Activated T-cell treated with anti-CD3 and anti-CD28 coated beads, Interleukin-2, amount 50 U/mL, for 24 hours (primary cell): ENCODE results near the gene ADGRD1.

ENCODE experiments used
- DNase-seq: peaks from one replicate; pipeline ENCODE4 v3.0.0-alpha.2; 2020
- H3K27ac Mint-ChIP-seq: 2 replicates; pipeline ENCODE4 v1.8.0; 2020; ENCODE audit warnings: mild to moderate bottlenecking, mixed read lengths
- H3K27me3 Mint-ChIP-seq: 2 replicates; pipeline ENCODE4 v1.8.0; 2020; ENCODE audit warnings: mixed read lengths
- H3K36me3 Mint-ChIP-seq: 2 replicates; pipeline ENCODE4 v1.8.0; 2020; ENCODE audit warnings: low read depth, mixed read lengths
- H3K4me1 Mint-ChIP-seq: 2 replicates; pipeline ENCODE4 v1.8.0; 2020; ENCODE audit warnings: low read depth, mixed read lengths
- H3K4me3 Mint-ChIP-seq: 2 replicates; pipeline ENCODE4 v1.8.0; 2020; ENCODE audit warnings: mild to moderate bottlenecking, moderate library complexity, mixed read lengths
- H3K9me3 Mint-ChIP-seq: 2 replicates; pipeline ENCODE4 v1.8.0; 2020; ENCODE audit warnings: mixed read lengths

ADGRD1 gene

DNA sequence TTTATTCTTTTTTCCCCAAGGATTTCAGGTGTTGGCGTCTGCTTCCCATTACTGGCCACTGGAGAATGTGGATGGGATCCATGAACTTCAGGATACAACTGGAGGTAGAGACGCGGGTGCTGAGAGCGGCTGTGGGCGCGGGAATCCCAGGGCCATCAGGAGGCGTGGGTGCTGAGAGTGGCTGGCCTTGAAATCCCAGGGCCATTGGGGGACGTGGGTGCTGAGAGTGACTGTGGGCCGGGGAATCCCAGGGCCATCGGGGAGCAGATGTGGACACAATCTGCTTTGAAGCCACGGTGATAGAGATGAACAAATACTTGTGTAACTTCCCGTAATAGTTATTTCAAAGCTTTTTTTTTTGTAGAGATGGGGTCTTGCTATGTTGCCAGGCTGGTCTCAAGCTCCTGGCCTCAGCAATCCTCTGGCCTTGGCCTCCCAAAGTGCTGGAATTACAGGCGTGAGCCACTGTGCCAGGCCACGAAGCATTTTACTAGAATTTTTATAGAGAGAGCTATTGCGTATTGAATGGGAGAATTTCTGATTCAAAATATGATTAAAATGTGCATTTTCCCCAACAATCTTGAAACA lies 12.8 kb downstream of the ADGRD1 start:
- no peak overlapping the region for H3K27ac Mint-ChIP-seq
- no peak overlapping the region for H3K4me3 Mint-ChIP-seq
- no peaks in the 10 kb centered on the region for H3K9me3 Mint-ChIP-seq
- no peaks in the 10 kb centered on the region for H3K36me3 Mint-ChIP-seq
- DNase-seq = no peak
- H3K27me3 Mint-ChIP-seq = peaks cover 8% of the 10 kb centered on the region
- no peaks in the 10 kb centered on the region for H3K4me1 Mint-ChIP-seq

DNA sequence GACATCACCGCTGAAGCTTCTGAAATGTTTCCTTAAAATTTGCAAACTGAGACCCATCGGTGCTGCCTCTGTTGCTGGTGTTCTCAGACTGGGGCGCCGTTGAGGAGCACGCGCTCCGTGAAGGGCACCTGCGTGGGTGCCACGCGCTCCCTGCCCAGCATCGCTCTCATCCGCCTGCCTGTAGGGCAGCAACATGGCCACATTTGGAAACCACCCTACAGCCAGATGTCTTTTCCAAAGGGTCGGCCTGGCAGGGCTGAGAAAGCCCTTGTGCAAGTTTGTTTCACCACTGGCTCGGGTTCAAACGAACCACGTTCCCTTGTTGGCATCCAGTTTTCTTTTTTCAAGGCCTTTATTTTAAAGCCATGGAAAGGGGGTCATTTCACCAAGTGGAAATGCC lies 13.9 kb downstream of the ADGRD1 start:
- no peaks in the 10 kb centered on the region for H3K4me1 Mint-ChIP-seq

DNA sequence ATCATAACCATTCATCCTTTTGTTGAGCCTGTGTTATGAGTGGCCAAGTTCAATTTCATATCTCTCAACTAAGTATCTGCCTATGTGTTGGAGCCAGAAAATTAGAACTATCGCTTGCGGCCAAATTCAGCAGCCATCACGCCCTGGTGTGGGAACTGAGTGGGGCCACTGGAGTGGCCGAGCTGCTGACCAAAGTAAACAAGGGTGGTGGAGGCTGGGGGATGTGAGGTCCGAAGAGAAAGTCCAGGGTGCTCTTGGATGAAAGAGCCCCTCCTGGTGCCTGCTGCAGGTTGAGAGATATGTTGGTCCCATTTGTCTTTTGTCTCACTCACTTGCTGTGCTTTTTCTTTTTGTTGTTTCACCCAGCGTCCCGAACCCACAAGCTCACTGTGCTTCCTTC lies 14.9 kb downstream of the ADGRD1 start:
- H3K27ac Mint-ChIP-seq = no peak overlapping the region
- peaks cover 8% of the 10 kb centered on the region for H3K27me3 Mint-ChIP-seq
- no peaks in the 10 kb centered on the region for H3K4me1 Mint-ChIP-seq
- no peak for DNase-seq
- H3K36me3 Mint-ChIP-seq = no peaks in the 10 kb centered on the region
- no peaks in the 10 kb centered on the region for H3K9me3 Mint-ChIP-seq
- H3K4me3 Mint-ChIP-seq = no peak overlapping the region

More for the DNA sequence above, 13.9 kb downstream of the ADGRD1 start:
- no peaks in the 10 kb centered on the region for H3K36me3 Mint-ChIP-seq
- H3K27me3 Mint-ChIP-seq = peaks cover 8% of the 10 kb centered on the region
- H3K4me3 Mint-ChIP-seq = no peak overlapping the region
- no peaks in the 10 kb centered on the region for H3K9me3 Mint-ChIP-seq
- no peak overlapping the region for H3K27ac Mint-ChIP-seq
- no peak for DNase-seq

DNA sequence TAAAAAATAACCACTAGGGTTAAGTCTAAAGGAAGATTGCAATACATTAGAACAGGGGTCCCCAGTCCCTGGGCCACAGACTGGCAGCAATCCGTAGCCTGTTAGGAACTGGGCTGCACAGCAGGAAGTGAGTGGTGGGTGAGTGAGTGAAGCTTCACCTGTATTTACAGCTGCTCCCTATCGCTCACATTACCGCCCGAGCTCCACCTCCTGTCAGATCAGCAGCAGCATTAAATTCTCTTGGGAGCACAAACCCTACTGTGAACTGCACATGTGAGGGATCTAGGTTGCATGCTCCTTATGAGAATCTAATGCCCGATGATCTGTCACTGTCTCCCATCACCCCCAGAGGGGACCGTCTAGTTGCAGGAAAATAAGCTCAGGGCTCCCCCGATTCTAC lies 15.5 kb downstream of the ADGRD1 start:
- Mint-ChIP-seq H3K36me3 (no peaks in the 10 kb centered on the region), H3K27me3 (peaks cover 8% of the 10 kb centered on the region), H3K9me3 (no peaks in the 10 kb centered on the region), H3K4me3 (no peak overlapping the region), H3K4me1 (no peaks in the 10 kb centered on the region), H3K27ac (no peak overlapping the region)
- no peak for DNase-seq

DNA sequence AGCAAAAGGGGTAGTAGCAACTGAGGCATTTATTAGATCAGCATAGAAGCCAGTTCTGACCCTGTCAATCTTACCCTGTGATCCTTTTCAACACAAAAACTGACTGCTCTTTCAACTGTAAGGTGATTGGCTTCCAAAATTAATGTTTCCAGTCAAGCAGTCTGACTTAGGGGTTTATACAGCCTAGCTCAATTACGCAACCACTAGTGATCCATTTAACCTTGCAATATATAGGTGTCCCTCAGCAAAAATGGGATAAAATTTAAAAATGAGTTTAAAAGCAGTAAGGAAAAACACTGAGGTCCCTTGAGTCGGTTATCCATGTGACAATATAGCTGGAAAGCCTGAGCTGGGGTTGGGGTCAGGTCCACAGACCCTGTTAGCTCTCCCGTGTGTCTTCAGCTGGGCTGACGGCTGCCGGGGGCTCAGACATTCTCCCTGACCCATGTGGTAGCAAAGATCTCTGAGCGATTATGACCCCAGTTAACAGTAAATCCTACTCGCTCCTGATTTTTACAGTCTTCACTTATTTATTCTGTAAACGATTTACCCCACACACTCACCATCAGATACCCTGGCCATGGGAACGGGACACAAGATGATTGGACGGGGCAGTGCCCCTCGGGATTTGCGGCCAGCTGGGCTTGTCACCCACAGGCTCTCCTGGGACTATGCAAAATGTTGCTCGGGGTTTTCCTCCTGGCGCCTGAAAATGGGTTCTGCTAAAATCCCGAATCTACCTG lies 16.6 kb downstream of the ADGRD1 start:
- Mint-ChIP-seq H3K36me3 (no peaks in the 10 kb centered on the region), H3K4me3 (no peak overlapping the region), H3K27me3 (peaks cover 8% of the 10 kb centered on the region), H3K27ac (no peak overlapping the region), H3K4me1 (no peaks in the 10 kb centered on the region), H3K9me3 (no peaks in the 10 kb centered on the region)
- no peak for DNase-seq

DNA sequence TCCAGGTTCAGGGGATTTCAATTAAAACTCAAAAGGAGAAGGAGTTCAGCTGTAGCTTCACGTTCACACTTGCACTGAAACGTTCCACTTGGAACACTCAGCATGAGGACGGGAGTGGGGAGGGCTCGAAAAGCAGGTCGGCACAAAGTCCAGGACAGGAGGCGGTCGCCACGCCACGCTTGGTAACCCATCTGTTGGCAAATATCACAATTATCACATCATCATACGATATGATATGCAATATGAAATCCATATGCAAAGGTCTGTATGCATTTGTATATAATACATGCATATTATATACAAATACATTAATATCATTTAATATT lies 17.2 kb downstream of the ADGRD1 start:
- H3K4me1 Mint-ChIP-seq = no peaks in the 10 kb centered on the region
- H3K9me3 Mint-ChIP-seq = no peaks in the 10 kb centered on the region
- no peak for DNase-seq
- no peaks in the 10 kb centered on the region for H3K36me3 Mint-ChIP-seq
- peaks cover 8% of the 10 kb centered on the region for H3K27me3 Mint-ChIP-seq
- no peak overlapping the region for H3K27ac Mint-ChIP-seq
- no peak overlapping the region for H3K4me3 Mint-ChIP-seq

DNA sequence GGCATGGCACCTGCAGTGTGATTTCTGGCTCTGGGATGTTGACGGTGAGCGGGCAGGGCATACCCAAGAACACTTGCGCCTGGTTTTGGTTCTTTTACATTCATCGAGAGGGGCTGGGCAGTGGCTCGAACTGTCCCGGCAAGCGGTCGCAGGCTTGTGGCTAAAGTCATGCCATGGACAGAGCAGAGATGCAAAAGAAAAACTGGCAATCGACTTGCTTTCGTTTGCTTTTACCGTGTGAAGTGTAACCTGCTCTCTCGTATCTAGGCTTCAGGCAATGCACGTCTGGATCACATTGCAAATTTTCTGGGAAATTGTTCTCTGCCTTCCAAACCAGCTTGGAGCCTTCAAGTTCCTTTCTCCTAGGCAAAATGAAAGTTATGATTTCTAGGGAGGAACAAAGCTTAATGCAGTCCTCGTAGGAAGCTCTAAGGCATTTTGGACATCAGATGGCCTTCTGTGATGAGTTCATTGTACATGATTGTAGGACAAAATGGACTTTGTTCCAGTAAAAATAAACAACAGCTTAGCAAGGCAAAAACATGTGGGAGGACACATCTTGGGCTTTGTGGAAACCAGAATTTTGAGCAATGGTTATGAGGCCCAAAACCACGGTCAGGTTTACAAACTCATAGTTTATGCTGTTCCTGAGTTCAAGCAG lies 18.3 kb downstream of the ADGRD1 start:
- H3K27me3 Mint-ChIP-seq = peaks cover 8% of the 10 kb centered on the region
- H3K9me3 Mint-ChIP-seq = no peaks in the 10 kb centered on the region
- no peaks in the 10 kb centered on the region for H3K4me1 Mint-ChIP-seq
- no peaks in the 10 kb centered on the region for H3K36me3 Mint-ChIP-seq
- DNase-seq = no peak
- no peak overlapping the region for H3K4me3 Mint-ChIP-seq
- H3K27ac Mint-ChIP-seq = no peak overlapping the region

DNA sequence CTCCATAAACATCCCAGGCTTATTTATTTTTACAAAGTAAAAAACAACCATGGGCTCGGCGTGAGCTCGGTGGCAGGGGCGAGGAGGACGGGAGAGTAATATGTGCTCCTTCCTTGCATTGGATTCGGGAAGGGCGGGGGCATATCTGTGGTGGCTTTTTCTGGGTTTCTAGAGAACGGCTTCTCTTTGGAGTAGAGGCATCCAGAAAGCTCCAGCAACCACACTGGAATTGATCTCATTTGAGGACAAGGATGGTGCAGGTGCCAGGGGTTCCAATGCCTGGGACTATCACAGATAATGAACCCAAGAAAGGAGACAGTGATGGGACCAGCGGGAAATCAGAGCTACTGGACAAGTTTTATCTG lies 18.9 kb downstream of the ADGRD1 start:
- Mint-ChIP-seq H3K4me1 (no peaks in the 10 kb centered on the region), H3K36me3 (no peaks in the 10 kb centered on the region), H3K27me3 (peaks cover 8% of the 10 kb centered on the region), H3K4me3 (no peak overlapping the region), H3K27ac (no peak overlapping the region), H3K9me3 (no peaks in the 10 kb centered on the region)
- no peak for DNase-seq

DNA sequence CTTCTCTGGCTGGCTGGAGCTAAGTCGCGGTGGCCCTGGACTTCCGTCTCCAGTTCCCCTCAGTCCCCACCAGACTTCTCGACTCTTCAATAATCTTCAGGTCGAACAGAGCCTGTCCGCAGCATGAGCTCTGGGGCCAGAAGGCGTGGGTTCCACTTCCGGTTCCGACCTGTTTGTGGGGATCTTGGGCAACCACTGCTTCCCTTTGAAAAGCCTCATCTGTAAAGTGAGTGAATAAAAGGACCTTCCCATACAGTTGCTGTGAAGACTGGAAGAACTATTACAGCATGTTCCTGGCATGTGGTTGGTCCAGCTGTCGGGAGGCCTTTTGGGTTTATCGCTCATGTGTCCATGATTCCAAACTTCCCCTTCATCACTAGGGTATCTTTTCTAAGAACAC lies 19.4 kb downstream of the ADGRD1 start:
- Mint-ChIP-seq H3K27me3 (peaks cover 8% of the 10 kb centered on the region), H3K4me1 (no peaks in the 10 kb centered on the region), H3K9me3 (no peaks in the 10 kb centered on the region), H3K36me3 (no peaks in the 10 kb centered on the region), H3K4me3 (no peak overlapping the region), H3K27ac (no peak overlapping the region)
- no peak for DNase-seq

DNA sequence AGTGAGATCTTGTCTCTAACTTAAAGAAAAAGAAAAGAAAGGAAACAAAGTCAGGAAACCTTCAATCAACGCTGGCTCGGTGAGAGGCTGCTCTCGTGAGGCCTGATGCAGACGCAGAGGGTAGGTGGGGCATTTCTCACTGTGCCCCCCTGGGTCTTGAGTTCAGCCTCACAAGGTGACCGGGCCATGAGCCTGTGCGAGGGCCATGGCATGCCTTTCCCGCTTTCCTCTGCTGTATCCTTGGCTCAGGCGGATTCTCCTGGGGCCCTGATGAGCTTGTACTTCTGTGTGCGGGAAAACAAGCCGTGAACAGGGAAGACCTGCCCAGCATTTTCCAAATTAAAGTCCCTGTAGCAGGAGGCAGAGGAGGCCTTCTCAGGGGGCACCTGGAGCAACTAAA lies 20.2 kb downstream of the ADGRD1 start:
- Mint-ChIP-seq H3K36me3 (no peaks in the 10 kb centered on the region), H3K27ac (no peak overlapping the region), H3K27me3 (peaks cover 6% of the 10 kb centered on the region), H3K4me3 (no peak overlapping the region), H3K9me3 (no peaks in the 10 kb centered on the region), H3K4me1 (no peaks in the 10 kb centered on the region)
- no peak for DNase-seq

DNA sequence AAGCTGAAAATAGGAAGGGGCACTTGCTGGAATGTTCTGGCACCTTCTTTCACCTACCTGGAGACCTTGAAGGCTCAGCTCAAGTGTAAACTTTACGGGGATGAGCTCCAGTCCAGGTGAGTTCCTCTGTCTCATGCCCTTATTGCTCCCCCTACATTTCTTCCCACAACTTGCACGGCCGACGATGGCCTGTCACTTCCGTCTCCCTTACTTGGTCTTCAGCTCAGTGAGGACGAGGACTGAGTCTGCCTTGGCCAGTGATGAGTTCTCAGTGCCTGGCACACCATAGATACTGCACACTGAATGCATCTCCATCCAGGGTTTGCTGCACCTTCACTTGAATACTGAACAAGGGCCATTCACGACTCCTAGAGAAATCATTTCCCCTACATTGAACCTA lies 21.4 kb downstream of the ADGRD1 start:
- H3K4me3 Mint-ChIP-seq = no peak overlapping the region
- DNase-seq = no peak
- no peaks in the 10 kb centered on the region for H3K36me3 Mint-ChIP-seq
- H3K27me3 Mint-ChIP-seq = peaks cover 5% of the 10 kb centered on the region
- no peaks in the 10 kb centered on the region for H3K4me1 Mint-ChIP-seq
- H3K27ac Mint-ChIP-seq = no peak overlapping the region
- H3K9me3 Mint-ChIP-seq = no peaks in the 10 kb centered on the region

DNA sequence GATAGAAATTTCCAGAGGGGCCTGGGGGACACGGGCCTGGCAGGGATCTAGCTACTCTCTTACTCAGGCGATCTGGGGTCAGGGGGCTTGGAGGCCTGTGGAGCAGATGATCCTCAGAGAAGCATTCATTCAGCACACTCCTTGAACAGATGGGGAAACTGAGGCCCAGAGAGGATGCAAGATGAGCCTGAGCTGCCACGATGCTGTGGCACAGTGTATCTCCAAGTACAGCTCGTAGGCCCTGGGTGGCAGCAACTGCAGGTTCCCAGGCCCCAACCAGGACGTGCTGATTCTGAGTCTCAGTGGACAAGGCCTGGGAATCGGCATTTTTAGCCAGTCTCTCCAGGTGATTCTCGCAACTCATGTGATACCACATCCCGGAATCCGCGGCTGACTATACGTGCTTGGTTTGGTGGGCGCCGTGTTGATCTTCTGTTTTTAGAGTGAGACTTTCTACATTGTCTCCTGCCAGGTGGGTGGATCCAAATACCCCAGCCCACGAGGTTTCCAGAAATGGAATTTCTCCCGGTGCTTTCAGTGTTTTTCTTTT lies 22.5 kb downstream of the ADGRD1 start:
- DNase-seq = no peak
- no peaks in the 10 kb centered on the region for H3K9me3 Mint-ChIP-seq
- H3K27ac Mint-ChIP-seq = no peak overlapping the region
- peaks cover 6% of the 10 kb centered on the region for H3K27me3 Mint-ChIP-seq
- no peaks in the 10 kb centered on the region for H3K36me3 Mint-ChIP-seq
- no peaks in the 10 kb centered on the region for H3K4me1 Mint-ChIP-seq
- no peak overlapping the region for H3K4me3 Mint-ChIP-seq

DNA sequence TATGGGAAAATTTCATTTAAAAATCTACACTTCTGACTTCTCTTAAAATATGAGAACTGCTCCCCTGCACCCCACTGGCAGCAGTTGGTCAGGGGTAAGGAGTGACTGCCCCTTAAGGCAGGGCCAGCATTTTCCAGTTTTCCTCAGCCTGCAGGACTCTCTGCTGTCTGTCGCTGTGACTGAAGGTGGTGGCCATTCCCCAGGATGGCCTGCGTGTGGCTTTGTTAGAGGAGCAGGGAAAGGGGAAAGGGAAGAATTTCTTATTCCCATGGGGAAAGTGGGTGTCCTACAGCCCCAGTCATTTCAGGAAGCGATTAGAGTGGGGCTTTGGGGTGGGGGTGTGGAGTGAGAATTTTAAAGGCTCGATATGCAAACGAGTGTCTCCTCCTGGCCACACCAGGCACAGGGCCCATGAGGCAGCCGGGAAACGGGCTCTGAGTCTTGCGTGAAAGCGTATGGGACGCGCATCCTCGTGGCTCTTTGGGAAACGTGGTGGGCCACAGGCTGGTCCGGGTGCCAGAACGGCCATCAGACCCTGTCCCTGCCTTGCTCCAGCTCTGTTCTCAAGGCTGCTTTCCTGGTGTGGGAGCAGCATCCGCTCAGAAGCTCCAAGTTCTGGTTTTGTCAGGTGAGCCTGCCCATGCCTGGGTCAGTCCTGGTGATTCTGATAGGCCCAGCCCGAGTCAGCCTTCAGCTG lies 23.5 kb downstream of the ADGRD1 start:
- H3K27ac Mint-ChIP-seq = no peak overlapping the region

DNA sequence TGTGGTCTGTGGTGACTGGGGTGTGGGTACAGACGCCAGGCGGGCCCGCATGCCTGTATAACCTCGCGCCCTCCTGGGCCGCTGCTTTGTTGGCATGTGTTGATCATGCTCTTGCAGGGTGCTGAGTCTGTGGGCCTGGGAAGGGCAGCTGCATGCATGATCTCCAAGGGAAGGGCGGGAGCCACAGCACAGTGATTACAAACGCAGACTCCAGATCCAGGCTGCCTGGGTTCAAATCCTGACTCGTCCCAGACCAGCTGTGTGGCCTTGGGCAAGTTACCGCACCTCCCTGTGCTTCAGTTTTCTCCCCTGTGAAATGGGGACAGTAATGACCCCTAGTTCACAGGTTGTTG lies 24.0 kb downstream of the ADGRD1 start:
- no peaks in the 10 kb centered on the region for H3K4me1 Mint-ChIP-seq
- no peaks in the 10 kb centered on the region for H3K9me3 Mint-ChIP-seq
- no peak overlapping the region for H3K27ac Mint-ChIP-seq
- peaks cover 20% of the 10 kb centered on the region for H3K27me3 Mint-ChIP-seq
- H3K4me3 Mint-ChIP-seq = no peak overlapping the region
- no peak for DNase-seq
- H3K36me3 Mint-ChIP-seq = no peaks in the 10 kb centered on the region

More for the DNA sequence above, 23.5 kb downstream of the ADGRD1 start:
- H3K4me3 Mint-ChIP-seq = no peak overlapping the region
- H3K4me1 Mint-ChIP-seq = no peaks in the 10 kb centered on the region
- DNase-seq = no peak
- peaks cover 15% of the 10 kb centered on the region for H3K27me3 Mint-ChIP-seq
- no peaks in the 10 kb centered on the region for H3K36me3 Mint-ChIP-seq
- no peaks in the 10 kb centered on the region for H3K9me3 Mint-ChIP-seq

DNA sequence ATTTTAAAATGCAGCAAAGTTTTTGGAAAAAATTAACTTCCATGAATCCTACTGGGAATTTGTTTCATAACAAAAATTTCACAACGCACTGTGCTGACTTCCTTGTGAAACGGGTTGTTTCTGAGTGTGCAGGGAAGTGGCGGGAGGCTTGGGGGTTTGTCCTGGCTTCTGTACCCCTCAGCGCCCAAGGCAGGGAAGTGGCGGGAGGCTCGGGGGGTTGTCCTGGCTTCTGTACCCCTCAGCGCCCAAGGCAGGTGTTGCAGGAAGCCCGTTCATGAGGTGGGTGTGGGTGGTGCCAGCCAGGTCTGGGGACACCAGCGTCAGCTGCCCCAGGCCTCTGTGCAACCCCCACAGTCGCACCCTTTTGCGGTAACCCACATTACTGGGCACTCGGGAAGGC lies 25.1 kb downstream of the ADGRD1 start:
- Mint-ChIP-seq H3K36me3 (no peaks in the 10 kb centered on the region), H3K4me1 (no peaks in the 10 kb centered on the region), H3K9me3 (no peaks in the 10 kb centered on the region), H3K4me3 (no peak overlapping the region), H3K27ac (no peak overlapping the region), H3K27me3 (peaks cover 29% of the 10 kb centered on the region)
- DNase-seq = no peak
